Stimulated activated CD4-positive, alpha-beta T cell treated with anti-CD3 and anti-CD28 coated beads, TNF-alpha, amount 100 ng/mL, for 24 hours (primary cell): ENCODE data around the gene DOCK8.
"Not testable (repeated sequence)": the region's sequence is repeated elsewhere in the genome, so short reads cannot be mapped to it uniquely, and the experiment has no call there.

Source experiments
- DNase-seq, 3 experiments: peaks; one replicate each; pipeline ENCODE4 v3.0.0-alpha.2; 2020; ENCODE audit warnings: low read depth in 3 of 3

DOCK8 gene

GRCh38 chr9:224582-225520, 10.2 kb downstream of the DOCK8 start:
- DNase-seq, result no peak

- DNase-seq, result no peak
Measured at GRCh38 chr9:227860-228259, 13.2 kb downstream of the DOCK8 start.

- DNase-seq, result no peak
Measured at GRCh38 chr9:228929-229695, 14.4 kb downstream of the DOCK8 start.

DNA sequence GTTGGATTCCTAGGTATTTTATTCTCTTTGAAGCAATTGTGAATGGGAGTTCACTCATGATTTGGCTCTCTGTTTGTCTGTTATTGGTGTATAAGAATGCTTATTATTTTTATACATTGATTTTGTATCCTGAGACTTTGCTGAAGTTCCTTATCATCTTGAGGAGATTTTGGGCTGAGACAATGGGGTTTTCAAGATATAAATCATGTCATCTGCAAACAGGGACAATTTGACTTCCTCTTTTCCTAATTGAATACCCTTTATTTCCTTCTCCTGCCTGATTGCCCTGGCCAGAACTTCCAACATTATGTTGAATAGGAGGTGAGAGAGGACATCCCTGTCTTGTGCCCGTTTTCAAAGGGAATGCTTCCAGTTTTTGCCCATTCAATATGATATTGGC, 17.0 kb downstream of the DOCK8 start:
- DNase-seq, result not testable (repeated sequence)

DNA sequence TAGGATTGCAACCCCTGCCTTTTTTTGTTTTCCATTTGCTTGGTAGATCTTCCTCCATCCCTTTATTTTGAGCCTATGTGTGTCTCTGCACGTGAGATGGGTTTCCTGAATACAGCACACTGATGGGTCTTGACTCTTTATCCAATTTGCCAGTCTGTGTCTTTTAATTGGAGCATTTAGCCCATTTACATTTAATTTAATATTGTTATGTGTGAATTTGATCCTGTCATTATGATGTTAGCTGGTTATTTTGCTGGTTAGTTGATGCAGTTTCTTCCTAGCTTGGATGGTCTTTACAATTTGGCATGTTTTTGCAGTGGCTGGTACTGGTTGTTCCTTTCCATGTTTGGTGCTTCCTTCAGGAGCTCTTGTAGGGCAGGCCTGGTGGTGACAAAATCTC, 19.0 kb downstream of the DOCK8 start:
- DNase-seq, result not testable (repeated sequence)

DNA sequence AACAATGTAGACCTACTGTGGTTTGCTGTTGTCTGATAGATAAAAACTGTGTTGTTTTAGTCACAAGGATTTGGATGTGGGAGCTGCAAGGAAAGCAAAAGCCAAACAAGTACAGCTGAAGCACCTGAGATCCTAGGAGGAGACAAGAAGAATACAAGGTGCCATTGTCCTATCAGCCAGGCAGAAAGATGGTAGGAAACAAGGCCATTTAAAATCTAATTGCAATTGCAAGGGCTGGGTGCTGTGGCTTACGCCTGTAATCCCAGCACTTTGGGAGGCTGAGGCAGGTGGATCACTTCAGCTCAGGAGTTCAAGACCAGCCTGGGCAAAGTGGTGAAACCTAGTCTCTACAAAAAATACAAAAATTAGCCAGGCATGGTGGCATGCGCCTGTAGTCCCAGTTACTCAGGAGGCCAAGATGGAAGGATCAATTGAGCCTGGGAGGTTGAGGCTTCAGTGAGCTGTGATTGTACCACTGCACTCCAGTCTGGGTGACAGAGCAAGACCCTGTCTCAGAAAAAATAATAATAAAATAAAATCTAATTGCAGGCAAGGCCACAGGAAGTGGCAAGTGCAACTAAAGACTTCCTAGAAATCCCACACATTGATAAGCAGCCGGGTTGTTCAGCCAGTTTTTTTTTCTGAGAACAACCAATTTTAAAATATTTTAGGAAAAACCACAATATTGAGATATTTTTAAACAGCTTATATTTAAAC, 22.6 kb downstream of the DOCK8 start:
- no peak for DNase-seq

DNA sequence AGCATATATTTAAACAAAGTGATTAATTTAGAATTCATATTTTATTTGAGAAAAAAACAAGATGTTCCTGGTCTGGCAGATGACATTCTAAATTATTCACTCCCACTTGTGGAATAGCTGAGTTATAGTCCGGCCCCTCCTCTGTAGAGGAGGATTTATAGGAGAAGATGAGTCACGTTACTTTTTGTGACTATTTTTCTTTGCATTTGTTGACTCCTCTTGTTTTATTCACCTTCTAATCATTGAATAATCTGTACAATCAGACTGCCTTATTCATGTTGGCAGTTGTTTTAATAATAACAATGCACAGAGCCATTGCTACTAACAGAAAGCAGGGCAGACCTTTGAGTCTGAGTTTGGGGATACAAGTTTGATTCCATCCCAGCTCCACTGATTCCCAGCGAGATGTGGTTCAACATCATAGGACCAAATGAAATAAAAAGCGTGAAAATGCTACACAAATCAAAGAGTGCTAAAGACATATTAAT, 23.2 kb downstream of the DOCK8 start:
- DNase-seq, result no peak

- no peak for DNase-seq
Measured at GRCh38 chr9:242461-243080, 27.9 kb downstream of the DOCK8 start.

DNA sequence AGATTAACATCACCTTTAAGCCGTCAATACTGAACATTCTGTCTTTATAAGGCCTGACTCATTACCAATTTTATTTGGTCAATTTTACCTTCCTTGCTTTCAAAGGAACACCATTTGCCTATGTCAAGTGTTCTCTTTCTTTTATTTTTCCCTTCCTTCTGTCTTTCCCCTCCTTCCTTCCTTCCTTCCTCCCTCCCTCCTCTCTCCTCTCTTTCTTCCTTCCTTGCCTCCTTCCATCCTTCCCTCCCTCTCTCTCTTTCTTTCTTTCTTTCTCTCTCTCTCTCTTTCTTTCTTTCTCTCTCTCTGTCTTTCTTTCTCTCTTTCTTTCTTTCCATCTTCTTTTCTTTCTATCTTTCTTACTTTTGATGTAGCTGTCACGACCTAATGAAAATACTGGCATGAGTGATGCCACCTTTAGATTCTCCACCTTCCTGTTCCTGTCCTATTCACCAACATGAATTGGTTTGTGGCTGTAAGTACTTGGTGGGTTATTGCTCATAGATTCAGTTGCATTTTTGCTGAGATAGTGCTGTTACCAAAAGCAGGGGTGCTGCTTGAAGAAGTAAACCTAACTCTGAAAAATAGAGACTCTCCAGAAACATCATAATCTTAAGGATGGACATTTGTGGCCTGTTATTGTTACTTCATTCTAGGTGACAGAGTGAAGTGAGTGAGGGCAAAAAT, 33.8 kb downstream of the DOCK8 start:
- no peak for DNase-seq

GRCh38 chr9:249025-249424, 34.4 kb downstream of the DOCK8 start:
- DNase-seq, result no peak

- DNase-seq, result no peak
Measured at GRCh38 chr9:250039-250438, 35.4 kb downstream of the DOCK8 start.

GRCh38 chr9:250625-251024, 36.0 kb downstream of the DOCK8 start:
- DNase-seq, result no peak

DNA sequence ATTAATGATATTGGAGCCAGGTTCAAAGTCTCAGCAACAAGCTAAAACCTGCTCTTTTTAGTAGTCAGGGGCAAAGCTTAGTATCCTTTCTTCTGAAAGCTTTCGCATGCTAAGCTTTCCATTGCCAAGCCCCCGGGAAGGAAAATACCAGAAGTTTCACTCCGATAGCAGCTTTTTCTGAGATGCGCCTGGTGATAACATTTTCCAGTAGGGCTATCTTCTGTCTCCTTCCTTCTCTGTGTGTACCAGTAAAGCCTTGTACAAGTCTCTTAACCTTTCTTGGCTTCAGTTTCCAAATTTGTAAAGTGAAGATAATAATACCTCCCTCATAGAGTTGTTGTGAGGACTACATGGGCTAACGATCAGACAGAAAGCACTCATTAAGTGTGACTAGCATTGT, 36.7 kb downstream of the DOCK8 start:
- DNase-seq, result no peak

GRCh38 chr9:253539-253938, 38.9 kb downstream of the DOCK8 start:
- DNase-seq, result no peak

GRCh38 chr9:254516-254915, 39.9 kb downstream of the DOCK8 start:
- no peak for DNase-seq

- no peak for DNase-seq
Measured at GRCh38 chr9:257957-258356, 43.3 kb downstream of the DOCK8 start.

DNA sequence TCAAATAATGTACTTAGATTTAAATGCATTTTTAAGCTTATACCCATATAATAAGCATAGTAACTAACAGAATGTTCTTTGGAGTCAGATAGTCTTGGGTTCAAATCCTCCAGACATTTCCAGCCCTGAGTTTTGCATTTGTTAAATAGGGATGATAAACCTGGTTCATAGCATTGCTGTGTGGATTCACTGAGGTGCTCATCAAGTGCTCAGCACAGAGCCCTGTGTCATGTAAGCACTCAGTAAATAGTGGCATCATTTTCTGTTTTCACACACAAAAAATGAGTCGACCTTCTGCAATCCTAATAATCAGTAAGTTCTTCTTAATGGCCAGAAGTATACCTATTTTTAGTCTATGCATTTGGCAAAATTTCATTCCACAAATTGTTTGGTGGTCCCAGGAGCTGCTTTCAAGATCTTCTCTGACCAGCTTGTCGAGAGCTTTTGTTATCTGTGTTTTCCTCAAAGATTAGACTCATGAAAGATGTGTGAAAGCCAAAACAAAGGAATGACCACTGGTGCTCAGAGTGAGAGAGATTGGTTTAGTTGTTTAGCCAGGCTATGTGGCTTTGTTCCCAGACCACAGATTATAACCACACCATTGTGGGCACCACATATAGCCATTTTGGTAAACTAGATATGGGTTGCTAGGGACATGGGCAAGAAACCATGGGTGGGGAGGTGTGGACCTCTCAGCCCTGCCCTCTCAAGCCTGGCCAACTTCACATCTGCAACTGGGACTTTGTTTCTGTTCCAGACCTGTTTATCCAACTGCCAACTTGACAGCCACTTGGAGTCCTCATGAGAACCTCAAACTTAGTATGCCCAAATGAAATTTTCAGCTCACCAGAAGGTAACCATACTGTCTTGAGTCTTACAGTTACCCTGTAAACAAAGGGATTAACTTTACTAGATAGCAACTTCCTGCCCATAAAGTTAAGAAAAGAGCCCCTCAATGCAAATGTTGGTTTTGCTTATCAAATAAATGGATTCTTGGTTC, 45.0 kb downstream of the DOCK8 start:
- no peak for DNase-seq

- DNase-seq, result no peak
Measured at GRCh38 chr9:264231-264630, 49.6 kb downstream of the DOCK8 start.

GRCh38 chr9:265209-265870, 50.7 kb downstream of the DOCK8 start:
- DNase-seq, result no peak
